Measurements from ENCODE around the gene SPNS3. TPM values are rescaled to one million over a fixed set of nuclear protein-coding genes. Genes with fewer than 3 reads are reported as not detected.
A peak's percentile ranks its signal among the peaks of the same experiment; 100 is the strongest.

The SPNS3 gene
- total and polyA plus RNA-seq, 2 of the 8 experiments (the other 6 are each of a cell fraction or from before 2014, with no cell fraction given): not detected

GRCh38 chr17:4519361-4519788 is 85.6 kb downstream of the SPNS3 start:
- Histone ChIP-seq H4K8ac (ENCODE audit: extremely low read depth, insufficient read depth, low read length) (no peak overlapping the region), H3K4me3 (ENCODE audit: extremely low read depth in 1 of 4, insufficient read depth in 2 of 4, low read depth in 3 of 4, low read length in 4 of 4) (no peak overlapping the region), H3K27me3 (replicated peaks in 1 of 4; ENCODE audit: control insufficient read depth in 3 of 4, extremely low read depth in 1 of 4, insufficient read depth in 3 of 4, low read length in 3 of 4) (peaks cover 0 to 6% (median 2%) of the 10 kb centered on the region in 4 experiments; a peak in 4 of 7 replicates), H2BK120ac (replicated peaks; ENCODE audit: low read depth, low read length) (no peak overlapping the region), H3K14ac (ENCODE audit: insufficient read length) (no peak overlapping the region), H3K18ac (ENCODE audit: extremely low read depth, low read length) (no peak overlapping the region; the same call in 1 of the 2 replicates), H2BK15ac (ENCODE audit: low read length) (peak overlapping the region; percentile 81; the same call in 1 of the 2 replicates), H3K9ac (replicated peaks in 1 of 4; ENCODE audit: extremely low read depth in 1 of 4, low read depth in 3 of 4, low read length in 3 of 4) (no peak overlapping the region), H3K56ac (replicated peaks; ENCODE audit: insufficient read length, low read depth, low read length) (no peak overlapping the region), H4K5ac (ENCODE audit: insufficient read length, low read depth, low read length) (no peak overlapping the region), H3K9me3 (ENCODE audit: insufficient read depth in 2 of 2, low read depth in 1 of 2, low read length in 1 of 2) (no peaks in the 10 kb centered on the region), H3K23ac (ENCODE audit: insufficient read length) (no peak overlapping the region), H2AFZ (ENCODE audit: low read length) (no peak overlapping the region), H3K4me2 (ENCODE audit: insufficient read depth in 1 of 2, low read depth in 2 of 2, low read length in 2 of 2) (no peak overlapping the region), H3K4ac (replicated peaks; ENCODE audit: insufficient read length, low read depth, low read length) (no peak overlapping the region), H3K79me1 (ENCODE audit: low read depth, low read length) (no peaks in the 10 kb centered on the region), H3K4me1 (replicated peaks in 1 of 4; ENCODE audit: control insufficient read depth in 3 of 4, insufficient read depth in 4 of 4, low read length in 3 of 4) (peaks cover 0 to 6% (median 4%) of the 10 kb centered on the region in 4 experiments; a peak in 5 of 7 replicates), H3K36me3 (ENCODE audit: control insufficient read depth in 2 of 4, insufficient read depth in 4 of 4, low read length in 3 of 4) (no peaks in the 10 kb centered on the region), H2BK5ac (ENCODE audit: low read depth, low read length) (peak overlapping the region; percentile 49; the same call in 1 of the 2 replicates), H2AK5ac (ENCODE audit: low read depth, low read length) (no peak overlapping the region), H2BK20ac (ENCODE audit: low read length) (no peak overlapping the region), H4K20me1 (replicated peaks in 1 of 2; ENCODE audit: control insufficient read depth in 1 of 2, insufficient read depth in 2 of 2, low read length in 2 of 2) (no peaks in the 10 kb centered on the region), H3K27ac (ENCODE audit: low read depth, low read length) (no peak overlapping the region), H2BK12ac (ENCODE audit: low read depth, low read length) (no peak overlapping the region), H3K23me2 (ENCODE audit: low read depth, low read length) (no peaks in the 10 kb centered on the region), H4K91ac (replicated peaks; ENCODE audit: insufficient read length, low read length) (peak overlapping the region; percentile 5), H3K79me2 (ENCODE audit: control insufficient read depth in 1 of 2, insufficient read depth in 2 of 2, low read length in 2 of 2) (no peaks in the 10 kb centered on the region)
- FAIRE-seq (no peak), DNase-seq (ENCODE audit: low read depth in 1 of 2, low spot score in 2 of 2) (no peak)
- CTCF ChIA-PET (ENCODE audit: partially characterized antibody): interaction anchor here (0.5 to 1.6 kb wide), 6 partner anchors 9 to 319 kb away, joined by 3 to 5 read pairs (median 3); no protein-coding TSS in a partner anchor
- no peak for TF ChIP-seq SUZ12 (IDR thresholded peaks at IDR 0.05; ENCODE audit: low read length)
- no peak for TF ChIP-seq RXRA (IDR thresholded peaks at IDR 0.05; ENCODE audit: insufficient read depth, low read depth, low read length)
- no peak for TF ChIP-seq KDM1A (IDR thresholded peaks at IDR 0.05; ENCODE audit: borderline replicate concordance, low read length)
- no peak for TF ChIP-seq TAF1 (IDR thresholded peaks at IDR 0.05; ENCODE audit: low read depth, low read length)
- TF ChIP-seq JUN (IDR thresholded peaks at IDR 0.05; ENCODE audit: low read depth, low read length): no peak
- no peak for TF ChIP-seq MAFK (IDR thresholded peaks at IDR 0.05; ENCODE audit: low read depth, low read length)
- no peak for TF ChIP-seq POU5F1 (IDR thresholded peaks at IDR 0.05; ENCODE audit: low read depth, low read length)
- TF ChIP-seq SRF (IDR thresholded peaks at IDR 0.05; ENCODE audit: low read depth, low read length): no peak
- no peak for TF ChIP-seq CREB1 (IDR thresholded peaks at IDR 0.05)
- no peak for TF ChIP-seq CTCF (IDR thresholded peaks at IDR 0.05; ENCODE audit: control extremely low read depth in 1 of 3, insufficient read depth in 1 of 3, low read depth in 1 of 3, low read length in 3 of 3)
- TF ChIP-seq EGR1 (IDR thresholded peaks at IDR 0.05; ENCODE audit: borderline replicate concordance, low read depth, low read length): no peak
- WGBS, 2 experiments (ENCODE audit: extremely low coverage in 1 of 2, insufficient coverage in 1 of 2, insufficient read length in 1 of 2, insufficient replicate concordance in 2 of 2, low coverage in 1 of 2, low lambda C conversion rate in 2 of 2, missing lambda C conversion rate in 1 of 2): 82% methylated on average over 7 of the region's 14 CpGs; no CpG with 5 or more reads in 1 of the 2 experiments
- POLR2A ChIA-PET (ENCODE audit: partially characterized antibody): interaction anchor here (37.1 kb wide), 1 partner anchor 27 kb away, joined by 546 read pairs; the partner anchor contains the start of genes GGT6 and MYBBP1A
